ENCODE measurements around the gene MYO1H.
A peak's percentile ranks its signal among the peaks of the same experiment; 100 is the strongest.

The MYO1H gene

DNA sequence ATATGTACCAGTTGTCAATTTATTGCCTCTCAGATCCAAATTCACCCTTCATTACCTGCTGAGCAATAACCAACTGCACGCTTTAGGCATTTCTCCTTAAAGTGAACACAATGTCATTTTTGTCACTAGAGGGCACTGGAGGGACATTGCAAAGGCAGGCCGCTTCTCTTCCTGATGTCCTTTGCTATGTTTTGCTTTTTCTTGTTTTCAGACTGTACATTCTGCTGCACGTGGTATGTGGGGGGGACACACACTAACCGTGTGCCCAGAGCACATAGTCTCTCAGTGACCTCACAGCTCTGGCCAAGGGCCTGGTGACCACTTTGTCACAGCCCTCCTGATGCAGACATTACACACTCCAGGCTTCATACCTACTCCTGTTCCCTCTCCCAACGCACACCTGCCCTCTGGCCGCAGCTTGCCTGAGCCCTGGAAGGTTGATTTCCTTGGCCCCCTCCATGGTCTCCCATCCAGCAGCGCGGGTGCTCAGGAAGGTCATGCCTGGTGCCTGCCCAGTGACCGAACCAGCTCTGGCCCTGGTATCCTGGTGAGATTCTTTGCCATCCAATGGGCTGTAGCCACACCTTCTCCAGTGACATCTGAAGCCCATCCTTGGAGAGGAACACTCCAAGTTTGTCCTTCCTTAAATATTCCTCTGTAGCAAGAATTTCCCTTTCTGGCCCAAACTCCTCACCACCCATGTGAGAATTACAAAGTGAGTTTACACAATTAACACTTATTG lies 39.9 kb downstream of the MYO1H start:
- Histone ChIP-seq H3K23ac (ENCODE audit: low read length) (no peak overlapping the region), H2BK5ac (ENCODE audit: low read length) (no peak overlapping the region), H3K27ac (ENCODE audit: low read depth, low read length) (no peak overlapping the region), H3K56ac (ENCODE audit: low read length) (no peak overlapping the region), H2BK120ac (ENCODE audit: low read depth, low read length) (no peak overlapping the region), H3K36me3 (ENCODE audit: control insufficient read depth, insufficient read depth, low read length) (no peaks in the 10 kb centered on the region), H2BK15ac (replicated peaks; ENCODE audit: low read depth) (no peak overlapping the region), H3K4ac (ENCODE audit: low read depth, low read length) (no peak overlapping the region), H3K27me3 (ENCODE audit: insufficient read depth, low read length, poor library complexity) (no peaks in the 10 kb centered on the region), H2AK5ac (ENCODE audit: low read length) (no peak overlapping the region), H3K4me1 (ENCODE audit: control insufficient read depth, low read depth, low read length) (no peaks in the 10 kb centered on the region), H4K5ac (ENCODE audit: low read length) (no peak overlapping the region), H3K18ac (ENCODE audit: low read length) (no peak overlapping the region), H3K79me1 (ENCODE audit: low read length) (no peaks in the 10 kb centered on the region), H3K4me3 (ENCODE audit: low read length) (no peak overlapping the region), H3K4me2 (ENCODE audit: low read length) (no peak overlapping the region), H3K9ac (ENCODE audit: low read length) (no peak overlapping the region), H3K79me2 (ENCODE audit: control insufficient read depth, insufficient read depth, low read length) (no peaks in the 10 kb centered on the region), H4K8ac (ENCODE audit: low read depth, low read length) (no peak overlapping the region)
- no CpG with 5 or more reads among the region's 9 CpGs for WGBS (ENCODE audit: extremely low coverage, insufficient coverage, low lambda C conversion rate)
- DNase-seq, result peak; percentile 56

- Histone ChIP-seq H3K23ac (ENCODE audit: low read length) (no peak overlapping the region), H3K4me3 (ENCODE audit: low read length) (no peak overlapping the region), H3K79me1 (ENCODE audit: low read length) (no peaks in the 10 kb centered on the region), H3K56ac (ENCODE audit: low read length) (no peak overlapping the region), H2BK120ac (ENCODE audit: low read depth, low read length) (no peak overlapping the region), H4K5ac (ENCODE audit: low read length) (no peak overlapping the region), H3K18ac (ENCODE audit: low read length) (no peak overlapping the region), H3K27me3 (ENCODE audit: insufficient read depth, low read length, poor library complexity) (no peaks in the 10 kb centered on the region), H3K9ac (ENCODE audit: low read length) (no peak overlapping the region), H3K4me1 (ENCODE audit: control insufficient read depth, low read depth, low read length) (no peaks in the 10 kb centered on the region), H4K8ac (ENCODE audit: low read depth, low read length) (no peak overlapping the region), H3K36me3 (ENCODE audit: control insufficient read depth, insufficient read depth, low read length) (no peaks in the 10 kb centered on the region), H3K27ac (ENCODE audit: low read depth, low read length) (no peak overlapping the region), H3K4ac (ENCODE audit: low read depth, low read length) (no peak overlapping the region), H2BK5ac (ENCODE audit: low read length) (no peak overlapping the region), H3K4me2 (ENCODE audit: low read length) (no peak overlapping the region), H2BK15ac (replicated peaks; ENCODE audit: low read depth) (no peak overlapping the region), H3K79me2 (ENCODE audit: control insufficient read depth, insufficient read depth, low read length) (no peaks in the 10 kb centered on the region), H2AK5ac (ENCODE audit: low read length) (no peak overlapping the region)
- DNase-seq, result no peak
- no CpG with 5 or more reads among the region's 3 CpGs for WGBS (ENCODE audit: extremely low coverage, insufficient coverage, low lambda C conversion rate)
Measured at GRCh38 chr12:109388167-109388563, 40.5 kb downstream of the MYO1H start.

GRCh38 chr12:109389146-109389545 lies 41.4 kb downstream of the MYO1H start:
- Histone ChIP-seq H3K56ac (ENCODE audit: low read length) (no peak overlapping the region), H3K4me2 (ENCODE audit: low read length) (no peak overlapping the region)
- DNase-seq, result peak; percentile 33

DNA sequence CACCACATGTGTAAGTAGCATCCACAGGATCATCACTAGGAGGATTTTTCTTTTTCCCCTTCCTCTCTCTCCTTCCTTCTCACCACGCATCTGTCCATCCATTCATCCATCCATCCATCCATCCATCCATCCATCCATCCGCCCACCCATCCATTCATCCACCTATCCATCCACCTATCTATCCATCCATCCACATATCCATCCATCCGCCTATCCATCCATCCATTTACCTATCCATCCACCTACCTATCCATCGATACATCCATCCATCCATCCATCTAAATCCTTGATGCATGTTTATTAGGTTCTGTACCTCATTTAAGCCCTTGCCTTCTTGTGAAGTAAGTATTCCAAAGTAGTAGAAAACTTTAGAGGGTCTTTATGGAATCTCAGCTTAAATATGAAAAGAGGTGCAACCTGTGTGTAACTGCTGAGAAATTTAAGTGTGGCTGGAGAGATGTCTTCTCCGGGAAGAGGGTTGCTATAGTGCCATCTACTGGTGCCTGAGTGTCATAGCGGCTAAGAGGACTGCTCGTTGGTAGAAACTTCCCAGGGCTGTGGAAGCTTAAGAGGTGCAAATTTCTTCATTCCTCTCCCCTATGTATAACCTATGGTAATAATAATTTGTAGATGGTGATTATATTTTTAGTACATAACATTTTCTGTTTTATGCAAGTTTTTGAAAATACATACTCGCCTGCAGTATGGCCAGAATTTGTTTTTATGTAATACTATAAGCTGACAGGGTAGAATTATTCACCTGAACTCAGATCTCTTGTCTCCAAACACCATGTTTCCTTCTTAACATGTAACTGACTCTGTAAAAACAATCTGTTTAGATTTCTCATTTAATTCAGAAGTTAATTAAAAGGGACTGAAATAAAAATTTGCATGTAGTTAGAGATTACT lies 46.0 kb downstream of the MYO1H start:
- no peak overlapping the region for H3K4me2 ChIP-seq (ENCODE audit: low read length)
- no peak overlapping the region for H3K56ac ChIP-seq (ENCODE audit: low read length)
- DNase-seq, result peak; percentile 58
- no peaks in the 10 kb centered on the region for H3K27me3 ChIP-seq (ENCODE audit: insufficient read depth, low read length, poor library complexity)
- H3K23ac ChIP-seq (ENCODE audit: low read length), result no peak overlapping the region
- H2BK120ac ChIP-seq (ENCODE audit: low read depth, low read length), result no peak overlapping the region
- H3K9ac ChIP-seq (ENCODE audit: low read length), result no peak overlapping the region
- H3K18ac ChIP-seq (ENCODE audit: low read length), result no peak overlapping the region
- no peak overlapping the region for H3K4ac ChIP-seq (ENCODE audit: low read depth, low read length)
- H4K5ac ChIP-seq (ENCODE audit: low read length), result no peak overlapping the region
- no peak overlapping the region for H2AK5ac ChIP-seq (ENCODE audit: low read length)
- no peak overlapping the region for H2BK15ac ChIP-seq (replicated peaks; ENCODE audit: low read depth)
- no peak overlapping the region for H3K27ac ChIP-seq (ENCODE audit: low read depth, low read length)
- H3K4me1 ChIP-seq (ENCODE audit: control insufficient read depth, low read depth, low read length), result no peaks in the 10 kb centered on the region
- WGBS (ENCODE audit: extremely low coverage, insufficient coverage, low lambda C conversion rate), result 100% methylated on average over 1 of the region's 8 CpGs
- no peaks in the 10 kb centered on the region for H3K79me2 ChIP-seq (ENCODE audit: control insufficient read depth, insufficient read depth, low read length)
- H3K4me3 ChIP-seq (ENCODE audit: low read length), result no peak overlapping the region
- H4K8ac ChIP-seq (ENCODE audit: low read depth, low read length), result no peak overlapping the region
- H3K79me1 ChIP-seq (ENCODE audit: low read length), result no peaks in the 10 kb centered on the region
- no peaks in the 10 kb centered on the region for H3K36me3 ChIP-seq (ENCODE audit: control insufficient read depth, insufficient read depth, low read length)
- H2BK5ac ChIP-seq (ENCODE audit: low read length), result no peak overlapping the region

More at GRCh38 chr12:109389146-109389545, 41.4 kb downstream of the MYO1H start:
- no peak overlapping the region for H2BK15ac ChIP-seq (replicated peaks; ENCODE audit: low read depth)
- no peaks in the 10 kb centered on the region for H3K4me1 ChIP-seq (ENCODE audit: control insufficient read depth, low read depth, low read length)
- no peak overlapping the region for H4K8ac ChIP-seq (ENCODE audit: low read depth, low read length)
- H3K27me3 ChIP-seq (ENCODE audit: insufficient read depth, low read length, poor library complexity), result no peaks in the 10 kb centered on the region
- H4K5ac ChIP-seq (ENCODE audit: low read length), result no peak overlapping the region
- no peaks in the 10 kb centered on the region for H3K79me2 ChIP-seq (ENCODE audit: control insufficient read depth, insufficient read depth, low read length)
- no peak overlapping the region for H3K23ac ChIP-seq (ENCODE audit: low read length)
- no peaks in the 10 kb centered on the region for H3K36me3 ChIP-seq (ENCODE audit: control insufficient read depth, insufficient read depth, low read length)
- no peak overlapping the region for H2BK5ac ChIP-seq (ENCODE audit: low read length)
- no peaks in the 10 kb centered on the region for H3K79me1 ChIP-seq (ENCODE audit: low read length)
- H3K27ac ChIP-seq (ENCODE audit: low read depth, low read length), result no peak overlapping the region
- H3K18ac ChIP-seq (ENCODE audit: low read length), result no peak overlapping the region
- no peak overlapping the region for H3K9ac ChIP-seq (ENCODE audit: low read length)
- H2AK5ac ChIP-seq (ENCODE audit: low read length), result no peak overlapping the region
- H2BK120ac ChIP-seq (ENCODE audit: low read depth, low read length), result no peak overlapping the region
- no CpG with 5 or more reads among the region's 4 CpGs for WGBS (ENCODE audit: extremely low coverage, insufficient coverage, low lambda C conversion rate)
- no peak overlapping the region for H3K4me3 ChIP-seq (ENCODE audit: low read length)
- no peak overlapping the region for H3K4ac ChIP-seq (ENCODE audit: low read depth, low read length)

- Histone ChIP-seq H2AK5ac (ENCODE audit: low read length) (no peak overlapping the region), H3K79me1 (ENCODE audit: low read length) (no peaks in the 10 kb centered on the region), H3K36me3 (ENCODE audit: control insufficient read depth, insufficient read depth, low read length) (no peaks in the 10 kb centered on the region), H3K27ac (ENCODE audit: low read depth, low read length) (no peak overlapping the region), H3K4me3 (ENCODE audit: low read length) (no peak overlapping the region), H4K5ac (ENCODE audit: low read length) (no peak overlapping the region), H3K79me2 (ENCODE audit: control insufficient read depth, insufficient read depth, low read length) (no peaks in the 10 kb centered on the region), H2BK120ac (ENCODE audit: low read depth, low read length) (no peak overlapping the region), H2BK15ac (replicated peaks; ENCODE audit: low read depth) (no peak overlapping the region), H3K4me2 (ENCODE audit: low read length) (no peak overlapping the region), H3K9ac (ENCODE audit: low read length) (no peak overlapping the region), H2BK5ac (ENCODE audit: low read length) (no peak overlapping the region), H4K8ac (ENCODE audit: low read depth, low read length) (no peak overlapping the region), H3K4me1 (ENCODE audit: control insufficient read depth, low read depth, low read length) (no peaks in the 10 kb centered on the region), H3K56ac (ENCODE audit: low read length) (no peak overlapping the region), H3K4ac (ENCODE audit: low read depth, low read length) (no peak overlapping the region), H3K18ac (ENCODE audit: low read length) (no peak overlapping the region), H3K27me3 (ENCODE audit: insufficient read depth, low read length, poor library complexity) (no peaks in the 10 kb centered on the region), H3K23ac (ENCODE audit: low read length) (no peak overlapping the region)
- DNase-seq, result no peak
- WGBS (ENCODE audit: extremely low coverage, insufficient coverage, low lambda C conversion rate), result no CpG with 5 or more reads among the region's 5 CpGs
Measured at GRCh38 chr12:109394891-109395290, 47.2 kb downstream of the MYO1H start.

Data from mesendoderm (in vitro differentiated cells).